HFF-Myc (cell line): ENCODE measurements around the gene NADSYN1.

Experiments
- DNase-seq: peaks from one replicate; pipeline ENCODE4 v3.0.0-alpha.2; 2011; ENCODE audit warnings: low read depth; ENCODE audit errors: extremely low read depth
- H3K4me3 ChIP-seq: replicated peaks from 2 replicates; pipeline ENCODE4 v1.5.1; 2011; ENCODE audit warnings: low read depth, mild to moderate bottlenecking, control low read depth, low read length
- TF ChIP-seq, protein P1 (sequence below): IDR thresholded peaks from 2 replicates; pipeline ENCODE4 v1.5.1; 2012; ENCODE audit warnings: mild to moderate bottlenecking, low read depth, low read length, control low read depth; ENCODE audit errors: missing control alignments

The NADSYN1 gene

GRCh38 chr11:71472357-71472885, 19.4 kb downstream of the NADSYN1 start:
- TF ChIP-seq, protein P1, sequence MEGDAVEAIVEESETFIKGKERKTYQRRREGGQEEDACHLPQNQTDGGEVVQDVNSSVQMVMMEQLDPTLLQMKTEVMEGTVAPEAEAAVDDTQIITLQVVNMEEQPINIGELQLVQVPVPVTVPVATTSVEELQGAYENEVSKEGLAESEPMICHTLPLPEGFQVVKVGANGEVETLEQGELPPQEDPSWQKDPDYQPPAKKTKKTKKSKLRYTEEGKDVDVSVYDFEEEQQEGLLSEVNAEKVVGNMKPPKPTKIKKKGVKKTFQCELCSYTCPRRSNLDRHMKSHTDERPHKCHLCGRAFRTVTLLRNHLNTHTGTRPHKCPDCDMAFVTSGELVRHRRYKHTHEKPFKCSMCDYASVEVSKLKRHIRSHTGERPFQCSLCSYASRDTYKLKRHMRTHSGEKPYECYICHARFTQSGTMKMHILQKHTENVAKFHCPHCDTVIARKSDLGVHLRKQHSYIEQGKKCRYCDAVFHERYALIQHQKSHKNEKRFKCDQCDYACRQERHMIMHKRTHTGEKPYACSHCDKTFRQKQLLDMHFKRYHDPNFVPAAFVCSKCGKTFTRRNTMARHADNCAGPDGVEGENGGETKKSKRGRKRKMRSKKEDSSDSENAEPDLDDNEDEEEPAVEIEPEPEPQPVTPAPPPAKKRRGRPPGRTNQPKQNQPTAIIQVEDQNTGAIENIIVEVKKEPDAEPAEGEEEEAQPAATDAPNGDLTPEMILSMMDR, result no peak
- no peak for DNase-seq
- H3K4me3 ChIP-seq, result no peak overlapping the region

DNA sequence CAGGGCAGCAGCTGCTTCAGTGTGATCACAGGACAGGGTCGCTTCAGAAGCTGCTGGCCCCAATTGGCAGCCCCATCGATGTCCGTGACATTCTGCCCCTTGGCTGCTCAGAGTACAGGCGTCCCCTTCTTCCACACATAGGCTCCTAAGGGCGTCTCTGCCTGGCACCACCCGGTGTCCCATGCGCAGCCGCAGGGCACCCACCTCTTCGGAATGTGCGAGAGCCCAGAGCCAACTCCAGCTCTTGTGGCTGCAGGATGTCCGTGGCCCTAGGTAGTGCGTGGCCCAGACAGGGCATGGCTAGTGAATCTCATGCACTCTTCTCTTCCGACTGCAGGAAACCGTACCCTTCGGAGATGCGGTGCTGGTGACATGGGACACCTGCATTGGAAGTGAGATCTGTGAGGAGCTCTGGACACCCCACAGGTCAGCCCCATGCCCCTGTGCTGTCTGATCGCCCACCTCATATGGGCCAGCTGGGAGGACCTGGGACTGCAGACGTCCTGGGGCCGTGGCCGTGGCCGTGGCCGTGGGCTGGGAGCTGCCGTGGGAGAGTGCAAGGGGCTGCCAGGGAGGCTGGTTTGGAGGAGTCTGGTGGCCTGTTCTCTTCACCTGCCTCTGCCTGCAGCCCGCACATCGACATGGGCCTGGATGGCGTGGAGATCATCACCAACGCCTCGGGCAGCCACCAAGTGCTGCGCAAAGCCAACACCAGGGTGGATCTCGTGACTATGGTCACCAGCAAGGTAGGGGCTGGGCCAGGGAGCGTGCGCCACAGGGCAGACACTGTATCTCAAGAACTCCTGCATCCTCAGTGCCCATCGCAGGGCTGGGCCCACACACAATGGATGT, 20.2 kb downstream of the NADSYN1 start:
- TF ChIP-seq, protein P1, result no peak
- no peak for DNase-seq
- no peak overlapping the region for H3K4me3 ChIP-seq

GRCh38 chr11:71473793-71474080, 20.7 kb downstream of the NADSYN1 start:
- H3K4me3 ChIP-seq, result no peak overlapping the region
- TF ChIP-seq, protein P1, result no peak
- no peak for DNase-seq

GRCh38 chr11:71474141-71474770, 21.3 kb downstream of the NADSYN1 start:
- TF ChIP-seq, protein P1, result no peak
- no peak overlapping the region for H3K4me3 ChIP-seq
- DNase-seq, result no peak

GRCh38 chr11:71474771-71475483, 21.9 kb downstream of the NADSYN1 start:
- DNase-seq, result no peak
- TF ChIP-seq, protein P1, result no peak

DNA sequence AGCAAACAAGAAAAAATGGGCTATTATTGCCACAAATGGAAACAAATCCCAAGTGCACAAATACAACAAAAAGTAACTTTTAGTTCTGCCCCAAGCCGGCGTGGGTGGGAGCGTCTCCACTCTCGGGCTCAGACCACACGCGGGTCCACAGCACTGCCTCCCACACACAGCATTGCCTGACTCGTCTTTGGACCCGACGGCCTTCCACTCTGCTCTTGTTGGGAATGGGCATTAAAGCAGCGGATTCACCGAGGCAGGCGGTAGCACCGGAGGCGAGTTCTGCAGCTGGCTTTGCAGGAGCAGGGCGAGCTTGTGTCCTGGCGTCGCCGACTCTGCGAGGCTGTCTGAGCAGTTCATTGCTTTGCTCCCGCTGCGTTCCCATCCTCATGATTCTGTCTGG, 23.0 kb downstream of the NADSYN1 start:
- no peak for DNase-seq
- H3K4me3 ChIP-seq, result no peak overlapping the region
- TF ChIP-seq, protein P1, result no peak

More at GRCh38 chr11:71474771-71475483, 21.9 kb downstream of the NADSYN1 start:
- no peak overlapping the region for H3K4me3 ChIP-seq
